A549 (cell line): Measurements from ENCODE around the gene ZNF619. TPM values are rescaled to one million over a fixed set of nuclear protein-coding genes. Genes with fewer than 3 reads are reported as not detected.

Experiments used
- ATAC-seq, 2 experiments: fragments of 200-7000 bp in 1 of 2; fragments of >200 bp in 1 of 2; cut with Nextera tagmentation in 1 of 2; cut with Tn5 transposase in 1 of 2; 3 replicates each; pipeline versions ENCODE4 v1.8.0 to v1.9.1; 2018 to 2020; ENCODE audit warnings: mild to moderate bottlenecking in 1 of 2, moderate library complexity in 1 of 2
- CTCF ChIA-PET: fragments of 300-600 bp; sonication (Branson Sonifier 250); formaldehyde crosslinking; extraction: SDS; loops from one replicate; lab custom pipeline; 2021; ENCODE audit warnings: antibody characterized with exemption, inconsistent platforms; lab: Yijun Ruan, JAX
- POLR2A ChIA-PET: fragments of 350-600 bp; formaldehyde crosslinking; extraction: SDS; loops from one replicate; lab custom pipeline; 2021; ENCODE audit warnings: antibody characterized with exemption, inconsistent platforms; lab: Yijun Ruan, JAX
- DNase-seq, 2 experiments: peaks; one replicate each; pipeline versions ENCODE4 v3.0.0 to v3.0.0-alpha.2; 2011 to 2016; ENCODE audit warnings: low read depth in 1 of 2, low spot score in 1 of 2
- FAIRE-seq: peaks from 2 replicates; lab custom pipeline; 2011; peaks lifted over from hg19 to GRCh38; lab: Jason Lieb, UNC
- H3K27ac ChIP-seq, 2 experiments: fragments of >200 bp; sonication (Bioruptor Twin); formaldehyde crosslinking; 3 replicates each; pipeline ENCODE4 v1.5.1; 2016 to 2017
- H3K4me1 ChIP-seq: fragments of >200 bp; sonication (Bioruptor Twin); formaldehyde crosslinking; 3 replicates; pipeline ENCODE4 v1.6.1; 2016
- H3K4me2 ChIP-seq: fragments of >200 bp; sonication (Bioruptor Twin); formaldehyde crosslinking; 3 replicates; pipeline ENCODE4 v1.6.1; 2016
- H3K4me3 ChIP-seq: fragments of >200 bp; sonication (Bioruptor Twin); formaldehyde crosslinking; 3 replicates; pipeline ENCODE4 v1.5.1; 2016
- H3K9me3 ChIP-seq: fragments of >200 bp; sonication (Bioruptor Twin); formaldehyde crosslinking; 3 replicates; pipeline ENCODE4 v1.6.1; 2016
- BCL3 ChIP-seq: fragments of >200 bp; sonication (Bioruptor Twin); formaldehyde crosslinking; IDR thresholded peaks from 3 replicates; pipeline ENCODE4 v1.6.1; 2016
- BHLHE40 ChIP-seq: IDR thresholded peaks from 2 replicates; pipeline ENCODE4 v1.6.1; 2012; ENCODE audit warnings: low read depth, low read length, inconsistent platforms
- CBX2 ChIP-seq: fragments of 200-600 bp; sonication (generic); IDR thresholded peaks from 2 replicates; pipeline ENCODE4 v1.6.1; 2016; ENCODE audit warnings: low read depth, mild to moderate bottlenecking, borderline replicate concordance
- CHD2 ChIP-seq: fragments of 150-350 bp; IDR thresholded peaks from 2 replicates; pipeline ENCODE4 v1.6.1; 2014; ENCODE audit warnings: low read length; ENCODE audit not compliant: partially characterized antibody
- E2F6 ChIP-seq: IDR thresholded peaks from 2 replicates; pipeline ENCODE4 v1.6.1; 2012; ENCODE audit warnings: low read depth, borderline replicate concordance
- EHF ChIP-seq: fragments of 250-450 bp; sonication (Bioruptor Pico); IDR thresholded peaks from 2 replicates; pipeline ENCODE4 v1.5.0; 2020; ENCODE audit warnings: mild to moderate bottlenecking
- FOXS1 ChIP-seq: fragments of 250-450 bp; sonication (Bioruptor Pico); IDR thresholded peaks from 2 replicates; pipeline ENCODE4 v1.5.0; 2020; ENCODE audit warnings: mild to moderate bottlenecking, moderate library complexity
- GATA3 ChIP-seq: IDR thresholded peaks from 2 replicates; pipeline ENCODE4 v1.6.1; 2012; ENCODE audit warnings: borderline replicate concordance
- HOXA7 ChIP-seq: fragments of 250-450 bp; sonication (Bioruptor Pico); IDR thresholded peaks from 2 replicates; pipeline ENCODE4 v1.5.0; 2020; ENCODE audit warnings: mild to moderate bottlenecking, moderate library complexity
- HOXB13 ChIP-seq: fragments of 250-450 bp; sonication (Bioruptor Pico); IDR thresholded peaks from 2 replicates; pipeline ENCODE4 v1.5.0; 2020; ENCODE audit warnings: low read depth, mild to moderate bottlenecking, moderate library complexity
- HOXB5 ChIP-seq: fragments of 250-450 bp; sonication (Bioruptor Pico); IDR thresholded peaks from 2 replicates; pipeline ENCODE4 v1.5.0; 2020; ENCODE audit warnings: mild to moderate bottlenecking, moderate library complexity
- JUN ChIP-seq, 2 experiments: fragments of >200 bp; sonication (Bioruptor Twin); formaldehyde crosslinking; IDR thresholded peaks; 2 replicates in 1 of 2; 3 replicates in 1 of 2; pipeline ENCODE4 v1.6.1; 2016 to 2017
- MAFK ChIP-seq: fragments of 450-650 bp; IDR thresholded peaks from 2 replicates; pipeline ENCODE4 v1.6.1; 2014; ENCODE audit not compliant: partially characterized antibody
- POLR2A ChIP-seq: IDR thresholded peaks from 2 replicates; pipeline ENCODE4 v1.6.1; 2012; ENCODE audit warnings: mild to moderate bottlenecking, low read length
- POLR2AphosphoS2 ChIP-seq: conservative IDR thresholded peaks from 2 replicates; pipeline ENCODE4 v1.6.1; 2012; ENCODE audit warnings: low read length, improper control_type of control experiment, inconsistent platforms
- USF2 ChIP-seq: fragments of 450-650 bp; IDR thresholded peaks from 2 replicates; pipeline ENCODE4 v1.6.1; 2014; ENCODE audit warnings: antibody characterized with exemption
- ZNF302 ChIP-seq: fragments of 250-450 bp; sonication (Bioruptor Pico); IDR thresholded peaks from 2 replicates; pipeline ENCODE4 v1.9.0; 2021; ENCODE audit warnings: inconsistent platforms, mild to moderate bottlenecking, moderate library complexity
- ZSCAN20 ChIP-seq: fragments of 250-450 bp; sonication (Bioruptor Pico); IDR thresholded peaks from 2 replicates; pipeline ENCODE4 v1.8.0; 2022; ENCODE audit warnings: mild to moderate bottlenecking, moderate library complexity
- WGBS: methylation state at CpG from one replicate; pipeline ENCODE4 v1.1.6; 2017; ENCODE audit errors: missing lambda C conversion rate; 5-methylcytosine and 5-hydroxymethylcytosine counted together
- polyA plus RNA-seq, 4 experiments: library from polyadenylated mRNA; depleted of rRNA in 3 of 4; stranded (reverse); fragments of >200 nt; fragmentation: RNase III in 1 of 4; extraction: RNeasy Plus Mini Kit Qiagen cat#74134 plus additional on column Dnase treatment in 1 of 4; gene quantifications; 2 replicates in 3 of 4; 3 replicates in 1 of 4; pipeline ENCODE4 v1.2.3, GENCODE V29; 2011 to 2017

Gene ZNF619
- polyA plus RNA-seq, 2 of the 4 experiments (the other 2 are of a cell fraction) = 2.2 to 4.1 TPM

GRCh38 chr3:40463579-40463978 is 13.3 kb upstream of the ZNF619 start:
- DNase-seq = no peak
- 88% methylated on average over 2 of the region's 2 CpGs for WGBS
- Histone ChIP-seq H3K4me2 (no peak overlapping the region), H3K4me1 (peaks cover 20% of the 10 kb centered on the region; the same call in 2 of the 3 replicates), H3K4me3 (no peak overlapping the region), H3K27ac (no peak overlapping the region), H3K9me3 (no peaks in the 10 kb centered on the region)
- POLR2A ChIA-PET = no interaction called here
- TF ChIP-seq HOXB13 = no peak
- no peak for TF ChIP-seq E2F6
- no peak for TF ChIP-seq USF2
- no peak for TF ChIP-seq FOXS1 (CRISPR knock-in tag)
- TF ChIP-seq HOXB5 (CRISPR knock-in tag) = no peak
- no peak for TF ChIP-seq MAFK
- TF ChIP-seq HOXA7 = no peak
- no peak for TF ChIP-seq CHD2
- no peak for TF ChIP-seq POLR2A
- TF ChIP-seq BCL3 = no peak
- TF ChIP-seq JUN (IDR thresholded peaks at IDR 0.05) = no peak
- no peak for TF ChIP-seq BHLHE40
- CTCF ChIA-PET = interaction anchor here (0.8 to 1.4 kb wide), 2 partner anchors 14 to 1727 kb away, joined by 3 read pairs; partner anchors contain the start of gene ZNF619
- no peak for ATAC-seq
- FAIRE-seq = no peak

GRCh38 chr3:40464339-40465110 is 12.4 kb upstream of the ZNF619 start:
- no peaks in the 10 kb centered on the region for H3K9me3 ChIP-seq
- ATAC-seq (peak in 1 of 2 experiments; percentile 14; a peak in 2 of 6 replicates), DNase-seq (no peak), FAIRE-seq (no peak)
- peaks cover 11% of the 10 kb centered on the region; the same call in 1 of the 3 replicates for H3K4me1 ChIP-seq
- H3K27ac ChIP-seq = no peak overlapping the region
- ChIA-PET CTCF (interaction anchor here (0.6 to 1.4 kb wide), 3 partner anchors 10 to 525 kb away, joined by 3 to 5 read pairs (median 3); partner anchors contain the start of gene ZNF619), POLR2A (no interaction called here)
- H3K4me2 ChIP-seq = no peak overlapping the region
- TF ChIP-seq GATA3 (no peak), HOXA7 (0 out of 2 replicates have a peak, but pooled peaks have one; percentile 22), POLR2AphosphoS2 (0 out of 2 replicates have a peak, but pooled peaks have one; percentile 50)
- WGBS = 94% methylated on average over 8 of the region's 9 CpGs
- no peak overlapping the region for H3K4me3 ChIP-seq

GRCh38 chr3:40465111-40465407 is 11.9 kb upstream of the ZNF619 start:
- Histone ChIP-seq H3K4me3 (no peak overlapping the region), H3K27ac (no peak overlapping the region), H3K9me3 (no peaks in the 10 kb centered on the region), H3K4me1 (peaks cover 5% of the 10 kb centered on the region; the same call in 1 of the 3 replicates)
- 83% methylated on average over 4 of the region's 4 CpGs for WGBS
- ChIA-PET POLR2A (no interaction called here), CTCF (interaction anchor here (1.4 kb wide), 1 partner anchor 10 kb away, joined by 5 read pairs; no protein-coding TSS in a partner anchor)
- no peak for FAIRE-seq
- DNase-seq = no peak
- TF ChIP-seq BHLHE40 (no peak), ZSCAN20 (CRISPR knock-in tag) (no peak), CBX2 (no peak), JUN (IDR thresholded peaks at IDR 0.05) (no peak), EHF (no peak), E2F6 (no peak), ZNF302 (CRISPR knock-in tag) (no peak)
- TF ChIP-seq, all 56 proteins: peak for 0
- ATAC-seq = peak in 1 of 2 experiments; percentile 19; a peak in 1 of 6 replicates
- H3K4me2 ChIP-seq = no peak overlapping the region
